Trophoblast cell (in vitro differentiated cells and primary cell): ENCODE results near the gene NOL6.

Experiments
- DNase-seq, 2 donors: peaks; one replicate each; pipeline ENCODE4 v3.0.0-alpha.2; 2016
- H2AFZ ChIP-seq: 2 replicates; pipeline ENCODE4 v1.6.1; 2013; ENCODE audit warnings: low read length, moderate library complexity, mild to moderate bottlenecking; ENCODE audit not compliant: insufficient read depth, poor library complexity
- H2AK5ac ChIP-seq: 2 replicates; pipeline ENCODE4 v1.6.1; 2013; ENCODE audit warnings: mild to moderate bottlenecking, low read length
- H2BK120ac ChIP-seq: 2 replicates; pipeline ENCODE4 v1.6.1; 2013; ENCODE audit warnings: low read length, mild to moderate bottlenecking, moderate library complexity; ENCODE audit not compliant: insufficient read depth, poor library complexity
- H2BK12ac ChIP-seq: 2 replicates; pipeline ENCODE4 v1.6.1; 2013; ENCODE audit warnings: mild to moderate bottlenecking, low read length, moderate library complexity
- H2BK5ac ChIP-seq: 2 replicates; pipeline ENCODE4 v1.6.1; 2013; ENCODE audit warnings: low read length, low read depth, moderate library complexity, mild to moderate bottlenecking; ENCODE audit not compliant: poor library complexity
- H3K14ac ChIP-seq: 2 replicates; pipeline ENCODE4 v1.6.1; 2013; ENCODE audit warnings: mild to moderate bottlenecking, low read length
- H3K18ac ChIP-seq: 2 replicates; pipeline ENCODE4 v1.6.1; 2013; ENCODE audit warnings: mild to moderate bottlenecking, low read length
- H3K23ac ChIP-seq: 2 replicates; pipeline ENCODE4 v1.6.1; 2013; ENCODE audit warnings: low read length
- H3K27ac ChIP-seq: 2 replicates; pipeline ENCODE4 v1.5.1; 2013; ENCODE audit warnings: low read depth, mild to moderate bottlenecking, inconsistent platforms, low read length, moderate library complexity
- H3K27me3 ChIP-seq: 2 replicates; pipeline ENCODE4 v1.6.1; 2013; ENCODE audit warnings: inconsistent platforms, mild to moderate bottlenecking, low read length, moderate library complexity; ENCODE audit not compliant: insufficient read depth
- H3K36me3 ChIP-seq, 2 experiments: 1 replicate in 1 of 2; 2 replicates in 1 of 2; pipeline ENCODE4 v1.6.1; 2013; ENCODE audit warnings: low read length in 2 of 2, mild to moderate bottlenecking in 2 of 2, moderate library complexity in 1 of 2; ENCODE audit not compliant: insufficient read depth in 2 of 2, control insufficient read depth in 1 of 2
- H3K4ac ChIP-seq: 2 replicates; pipeline ENCODE4 v1.6.1; 2013; ENCODE audit warnings: low read depth, mild to moderate bottlenecking, low read length, moderate library complexity
- H3K4me1 ChIP-seq, 2 experiments: 1 replicate in 1 of 2; 2 replicates in 1 of 2; pipeline ENCODE4 v1.6.1; 2013; ENCODE audit warnings: low read length in 2 of 2, mild to moderate bottlenecking in 2 of 2, moderate library complexity in 1 of 2; ENCODE audit not compliant: insufficient read depth in 2 of 2, control insufficient read depth in 1 of 2
- H3K4me2 ChIP-seq: 2 replicates; pipeline ENCODE4 v1.6.1; 2013; ENCODE audit warnings: inconsistent platforms, mild to moderate bottlenecking, low read length, moderate library complexity
- H3K4me3 ChIP-seq: 2 replicates; pipeline ENCODE4 v1.5.1; 2013; ENCODE audit warnings: mild to moderate bottlenecking, low read depth, low read length, inconsistent platforms
- H3K79me1 ChIP-seq: one replicate; pipeline ENCODE4 v1.6.1; 2013; ENCODE audit warnings: low read length
- H3K79me2 ChIP-seq: 2 replicates; pipeline ENCODE4 v1.6.1; 2013; ENCODE audit warnings: low read length, mild to moderate bottlenecking; ENCODE audit not compliant: control insufficient read depth, insufficient read depth, poor library complexity
- H3K9ac ChIP-seq: 2 replicates; pipeline ENCODE4 v1.6.1; 2013; ENCODE audit warnings: mild to moderate bottlenecking, low read length
- H3K9me3 ChIP-seq: 2 replicates; pipeline ENCODE4 v1.6.1; 2013; ENCODE audit warnings: low read depth, mild to moderate bottlenecking, control low read depth, inconsistent platforms, low read length; ENCODE audit not compliant: insufficient read depth
- H4K12ac ChIP-seq: 2 replicates; pipeline ENCODE4 v1.6.1; 2013; ENCODE audit warnings: low read depth, mild to moderate bottlenecking, low read length, moderate library complexity
- H4K8ac ChIP-seq: 2 replicates; pipeline ENCODE4 v1.6.1; 2013; ENCODE audit warnings: low read depth, mild to moderate bottlenecking, low read length, moderate library complexity
- H4K91ac ChIP-seq: one replicate; pipeline ENCODE4 v1.6.1; 2013; ENCODE audit warnings: low read depth, mild to moderate bottlenecking, low read length, moderate library complexity
- WGBS: extraction: QIAGEN DNeasy Blood & Tissue Kit; methylation state at CpG from one replicate; pipeline ENCODE4 v1.1.7; 2013; ENCODE audit warnings: missing lambda C conversion rate; ENCODE audit not compliant: insufficient read length, insufficient coverage; ENCODE audit errors: extremely low coverage; 5-methylcytosine and 5-hydroxymethylcytosine counted together

NOL6 gene

GRCh38 chr9:33467526-33467925 lies 6.2 kb downstream of the NOL6 start:
- no peak overlapping the region for H3K14ac ChIP-seq
- H4K12ac ChIP-seq, result no peak overlapping the region
- no peak overlapping the region for H2AFZ ChIP-seq
- no peak overlapping the region for H2BK5ac ChIP-seq
- no peaks in the 10 kb centered on the region for H3K79me2 ChIP-seq
- H4K91ac ChIP-seq, result no peak overlapping the region
- DNase-seq, result no peak
- no peak overlapping the region for H3K4ac ChIP-seq
- no peak overlapping the region for H3K27ac ChIP-seq
- H3K18ac ChIP-seq, result no peak overlapping the region
- H3K4me3 ChIP-seq, result no peak overlapping the region
- no peak overlapping the region for H3K4me2 ChIP-seq
- no peak overlapping the region for H3K9ac ChIP-seq
- H3K9me3 ChIP-seq, result peaks cover 1% of the 10 kb centered on the region
- H2BK120ac ChIP-seq, result no peak overlapping the region
- H3K79me1 ChIP-seq, result no peaks in the 10 kb centered on the region
- no peak overlapping the region for H2BK12ac ChIP-seq
- no peak overlapping the region for H2AK5ac ChIP-seq
- H4K8ac ChIP-seq, result no peak overlapping the region
- peaks cover 81 to 87% of the 10 kb centered on the region in 2 experiments for H3K36me3 ChIP-seq
- no peaks in the 10 kb centered on the region for H3K27me3 ChIP-seq
- peaks cover 0 to 1% of the 10 kb centered on the region in 2 experiments for H3K4me1 ChIP-seq
- no CpG with 5 or more reads among the region's 7 CpGs for WGBS
- H3K23ac ChIP-seq, result no peak overlapping the region

- H3K4me3 ChIP-seq, result no peak overlapping the region
- no peak overlapping the region for H3K4me2 ChIP-seq
- no peak overlapping the region for H2AK5ac ChIP-seq
- H3K27ac ChIP-seq, result no peak overlapping the region
- no peak overlapping the region for H4K12ac ChIP-seq
- no peak overlapping the region for H4K8ac ChIP-seq
- H2BK12ac ChIP-seq, result no peak overlapping the region
- no peak overlapping the region for H3K14ac ChIP-seq
- no CpG with 5 or more reads among the region's 24 CpGs for WGBS
- peak; percentile 64 to 83 for DNase-seq
- H3K36me3 ChIP-seq, result peaks cover 83 to 90% of the 10 kb centered on the region in 2 experiments
- no peaks in the 10 kb centered on the region for H3K4me1 ChIP-seq
- no peaks in the 10 kb centered on the region for H3K27me3 ChIP-seq
- H3K18ac ChIP-seq, result no peak overlapping the region
- no peak overlapping the region for H4K91ac ChIP-seq
- H3K9me3 ChIP-seq, result peaks cover 1% of the 10 kb centered on the region
- no peak overlapping the region for H3K9ac ChIP-seq
- H3K23ac ChIP-seq, result no peak overlapping the region
- H3K79me2 ChIP-seq, result no peaks in the 10 kb centered on the region
- no peak overlapping the region for H3K4ac ChIP-seq
- no peak overlapping the region for H2AFZ ChIP-seq
- H2BK120ac ChIP-seq, result no peak overlapping the region
- H3K79me1 ChIP-seq, result no peaks in the 10 kb centered on the region
- H2BK5ac ChIP-seq, result no peak overlapping the region
These were observed 6.9 kb downstream of the NOL6 start for GRCh38 chr9:33466565-33467495.

- H4K12ac ChIP-seq, result no peak overlapping the region
- H3K27me3 ChIP-seq, result no peaks in the 10 kb centered on the region
- no peak overlapping the region for H4K91ac ChIP-seq
- peaks cover 83 to 94% of the 10 kb centered on the region in 2 experiments for H3K36me3 ChIP-seq
- H3K4me2 ChIP-seq, result no peak overlapping the region
- no peak overlapping the region for H2BK5ac ChIP-seq
- no peaks in the 10 kb centered on the region for H3K4me1 ChIP-seq
- no peak overlapping the region for H4K8ac ChIP-seq
- H3K9ac ChIP-seq, result no peak overlapping the region
- H3K18ac ChIP-seq, result no peak overlapping the region
- no peak overlapping the region for H3K4me3 ChIP-seq
- H3K79me1 ChIP-seq, result no peaks in the 10 kb centered on the region
- H3K4ac ChIP-seq, result no peak overlapping the region
- no peaks in the 10 kb centered on the region for H3K79me2 ChIP-seq
- no peak for DNase-seq
- no peak overlapping the region for H3K27ac ChIP-seq
- no CpG with 5 or more reads among the region's 27 CpGs for WGBS
- H3K23ac ChIP-seq, result no peak overlapping the region
- H3K9me3 ChIP-seq, result peaks cover 1% of the 10 kb centered on the region
- no peak overlapping the region for H2AFZ ChIP-seq
- no peak overlapping the region for H2BK120ac ChIP-seq
- no peak overlapping the region for H2BK12ac ChIP-seq
- no peak overlapping the region for H2AK5ac ChIP-seq
- H3K14ac ChIP-seq, result no peak overlapping the region
These were observed 7.8 kb downstream of the NOL6 start for GRCh38 chr9:33465596-33466564.

GRCh38 chr9:33465096-33465495 lies 8.6 kb downstream of the NOL6 start:
- H3K9me3 ChIP-seq, result peaks cover 1% of the 10 kb centered on the region
- H3K27me3 ChIP-seq, result no peaks in the 10 kb centered on the region
- H4K8ac ChIP-seq, result no peak overlapping the region
- no peak overlapping the region for H3K9ac ChIP-seq
- no peak overlapping the region for H3K18ac ChIP-seq
- no peak overlapping the region for H2BK12ac ChIP-seq
- no peak for DNase-seq
- no peak overlapping the region for H4K91ac ChIP-seq
- H3K27ac ChIP-seq, result no peak overlapping the region
- no peak overlapping the region for H2BK120ac ChIP-seq
- H3K4me1 ChIP-seq, result no peaks in the 10 kb centered on the region
- H3K4me2 ChIP-seq, result no peak overlapping the region
- H3K79me2 ChIP-seq, result no peaks in the 10 kb centered on the region
- H2AFZ ChIP-seq, result no peak overlapping the region
- H3K23ac ChIP-seq, result no peak overlapping the region
- no peak overlapping the region for H4K12ac ChIP-seq
- peaks cover 83 to 92% of the 10 kb centered on the region in 2 experiments for H3K36me3 ChIP-seq
- H3K4ac ChIP-seq, result no peak overlapping the region
- no peak overlapping the region for H3K14ac ChIP-seq
- H3K79me1 ChIP-seq, result no peaks in the 10 kb centered on the region
- WGBS, result no CpG with 5 or more reads among the region's 9 CpGs
- no peak overlapping the region for H2BK5ac ChIP-seq
- H3K4me3 ChIP-seq, result no peak overlapping the region
- H2AK5ac ChIP-seq, result no peak overlapping the region
